ENCODE measurements around the gene CLECL1.

GRCh38 chr12:9751204-9752144 is 18.6 kb upstream of the CLECL1 start:
- TF ChIP-seq CTCF (conservative IDR thresholded peaks at IDR 0.05; ENCODE audit: low read depth, low read length) (peak; percentile 51), RAD21 (IDR thresholded peaks at IDR 0.05; ENCODE audit: low read length) (no peak)
